Inferior parietal cortex (tissue), 1 donor: ENCODE data around the gene TRPM1.

Source experiments
- DNase-seq: peaks from one replicate; pipeline ENCODE4 v3.0.0-alpha.2; 2016; ENCODE audit errors: extremely low spot score

TRPM1 gene

DNA sequence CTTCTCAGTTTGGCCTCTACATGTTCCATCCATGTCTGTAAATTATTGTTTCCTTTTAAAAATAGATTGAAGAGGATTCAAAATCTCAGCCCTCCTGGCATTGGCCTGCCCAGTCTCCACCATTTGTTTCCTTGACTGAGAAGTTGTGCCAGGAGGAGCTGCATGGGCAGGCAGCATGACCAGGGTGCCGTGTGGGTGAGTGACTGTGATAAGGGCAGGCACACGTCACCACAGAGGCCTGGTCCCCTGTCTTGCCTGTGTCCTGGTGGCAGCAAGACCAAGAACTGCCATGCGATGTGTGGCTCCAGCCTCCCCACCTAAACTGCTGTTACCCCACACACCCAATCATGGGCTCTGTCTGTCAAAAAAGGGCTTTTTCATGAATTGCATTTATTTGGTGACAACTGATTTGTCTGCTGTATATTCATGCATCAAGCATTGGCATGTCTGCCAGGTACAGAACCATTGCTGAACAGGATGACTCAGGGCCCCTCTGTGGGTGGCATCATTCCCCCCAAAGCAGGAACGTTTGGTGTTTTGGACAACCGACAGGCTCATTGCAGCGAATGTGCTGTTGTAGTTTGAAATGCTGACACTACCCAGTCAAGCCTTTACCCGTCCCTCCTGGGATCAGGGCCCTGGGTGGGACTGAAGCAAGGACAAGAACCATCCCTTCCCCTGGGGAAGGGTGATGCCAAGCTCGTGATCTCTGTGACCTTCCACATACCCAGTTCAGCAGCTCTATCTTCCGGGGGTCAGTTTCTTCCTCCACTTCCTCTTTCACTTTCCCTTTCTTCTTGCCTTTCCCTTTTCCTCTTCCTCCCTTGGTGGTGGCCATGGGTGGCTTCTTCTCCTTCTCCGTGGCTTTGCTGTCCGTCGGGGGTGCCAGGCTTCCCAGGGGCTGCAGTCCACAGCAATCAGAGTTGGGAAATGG, 51.6 kb downstream of the TRPM1 start:
- DNase-seq, result no peak

DNA sequence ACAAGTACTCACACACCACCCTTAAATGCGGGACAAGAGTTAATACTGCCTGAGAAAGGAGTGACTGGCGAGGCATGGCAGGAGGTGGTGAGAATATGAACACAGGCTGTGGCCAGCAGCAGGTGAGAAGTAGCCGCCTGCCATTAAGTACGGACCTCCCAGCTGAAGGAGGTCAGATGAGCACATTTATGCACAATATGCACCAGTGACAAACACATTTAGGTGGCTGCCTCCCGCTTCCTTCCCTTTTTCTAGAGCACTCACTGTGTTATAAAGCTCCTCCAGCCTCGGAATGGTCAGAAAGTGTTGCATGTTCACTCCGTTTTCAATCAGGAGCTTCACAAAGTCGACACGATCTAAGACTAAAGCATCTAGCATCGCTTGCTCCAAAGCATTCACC, 52.4 kb downstream of the TRPM1 start:
- DNase-seq, result no peak

DNA sequence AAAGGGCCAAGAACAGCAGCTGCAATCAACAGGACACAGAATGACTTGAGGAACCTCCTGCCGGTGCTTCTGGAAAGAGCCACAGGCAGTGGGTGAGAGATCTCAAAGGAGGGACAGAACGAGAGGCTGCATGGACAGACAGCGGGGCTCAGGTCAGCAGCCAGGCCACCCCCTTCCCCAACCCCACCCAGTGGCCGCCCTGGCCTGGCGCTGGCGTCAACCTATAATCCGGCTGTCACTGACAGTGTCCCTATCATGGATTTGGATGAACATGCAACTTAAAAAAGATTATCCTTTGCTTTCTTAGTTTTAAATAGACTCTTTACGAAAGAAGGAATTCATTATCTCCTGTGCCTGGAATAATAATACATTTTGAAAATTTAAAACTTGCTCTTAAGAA, 54.1 kb downstream of the TRPM1 start:
- DNase-seq, result no peak

DNA sequence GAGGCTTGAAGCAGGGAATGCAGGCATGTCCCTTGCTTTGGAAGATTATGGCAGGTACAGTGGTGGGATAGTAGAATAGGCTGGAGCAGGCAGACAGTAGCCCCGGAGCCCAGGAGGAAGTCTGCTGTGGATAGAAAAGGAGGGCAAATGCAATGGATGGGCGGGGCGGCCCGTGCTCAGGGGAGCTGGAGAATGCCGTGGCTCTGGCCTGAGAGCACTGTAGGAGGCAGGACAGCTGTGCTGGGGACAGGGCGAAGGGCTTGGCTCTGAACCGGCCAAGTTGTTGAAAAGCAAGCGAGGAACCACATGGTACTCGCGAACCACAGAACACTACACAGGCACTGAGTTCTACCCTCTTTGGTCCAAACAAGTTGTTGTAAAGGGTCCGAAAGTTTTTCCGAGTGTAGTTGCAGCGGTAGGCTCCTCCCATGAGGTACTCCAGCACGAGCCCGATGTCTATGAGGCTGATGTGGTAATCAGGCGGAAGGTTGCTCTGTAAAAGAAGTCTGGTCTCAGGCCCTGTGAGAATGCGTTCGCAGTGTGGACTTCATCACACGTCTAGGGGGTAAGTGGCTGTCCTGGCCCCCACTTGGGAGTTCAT, 54.7 kb downstream of the TRPM1 start:
- no peak for DNase-seq

DNA sequence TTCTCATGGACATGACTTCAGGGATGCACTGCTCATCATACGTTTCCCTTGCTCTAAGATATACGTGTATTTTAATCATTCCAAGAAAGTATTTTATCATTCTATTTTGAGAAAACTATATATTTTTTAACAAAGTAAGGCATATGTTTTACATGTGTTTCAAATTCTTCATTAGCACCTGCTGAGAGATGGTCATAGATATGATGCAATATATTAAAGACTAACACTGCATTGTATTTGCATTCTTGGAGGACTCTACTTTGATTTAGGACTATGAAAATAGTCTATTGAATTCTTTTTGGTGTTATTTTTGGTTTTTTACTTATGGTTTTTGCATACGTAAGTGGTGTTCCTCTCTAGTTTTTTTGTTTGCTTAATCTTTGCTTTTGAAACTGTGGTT, 55.9 kb downstream of the TRPM1 start:
- no peak for DNase-seq

DNA sequence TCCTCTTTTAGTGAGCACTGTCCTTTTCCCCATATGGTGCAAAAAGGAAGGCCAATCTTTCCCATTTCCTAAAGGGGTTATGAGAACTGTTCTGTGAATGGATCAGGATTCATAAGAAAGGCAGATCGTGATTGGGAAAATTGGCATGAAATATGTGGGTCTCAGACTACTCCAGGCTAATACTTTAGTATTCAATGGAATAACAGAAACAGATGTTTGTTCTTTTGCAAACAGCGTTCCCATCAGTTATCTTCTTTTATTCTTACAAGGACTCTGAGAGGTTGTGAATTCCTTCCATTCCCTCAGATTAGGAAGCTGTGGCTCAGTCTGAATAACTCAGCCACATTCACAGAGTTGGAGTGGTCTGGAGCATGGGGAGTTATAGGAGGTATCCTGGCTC, 58.8 kb downstream of the TRPM1 start:
- DNase-seq, result no peak

DNA sequence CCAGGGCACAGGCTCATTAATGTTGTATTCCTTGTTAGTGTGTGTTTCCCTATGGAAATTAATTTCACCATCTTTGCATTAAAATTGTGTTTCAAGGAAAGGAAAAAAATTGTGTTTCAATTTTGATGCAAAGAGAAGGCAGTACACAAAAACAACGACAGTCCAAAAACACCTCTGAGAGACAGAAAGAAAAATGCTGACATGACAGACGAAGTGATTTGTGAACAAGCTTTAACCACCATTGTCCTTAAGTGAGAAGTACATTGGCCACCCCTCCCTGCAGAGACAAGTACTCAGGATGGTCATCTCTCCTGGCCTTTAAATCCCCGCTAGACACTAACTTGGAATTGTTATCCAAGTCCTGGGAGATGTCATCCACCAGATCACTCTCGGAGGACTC, 59.9 kb downstream of the TRPM1 start:
- no peak for DNase-seq

DNA sequence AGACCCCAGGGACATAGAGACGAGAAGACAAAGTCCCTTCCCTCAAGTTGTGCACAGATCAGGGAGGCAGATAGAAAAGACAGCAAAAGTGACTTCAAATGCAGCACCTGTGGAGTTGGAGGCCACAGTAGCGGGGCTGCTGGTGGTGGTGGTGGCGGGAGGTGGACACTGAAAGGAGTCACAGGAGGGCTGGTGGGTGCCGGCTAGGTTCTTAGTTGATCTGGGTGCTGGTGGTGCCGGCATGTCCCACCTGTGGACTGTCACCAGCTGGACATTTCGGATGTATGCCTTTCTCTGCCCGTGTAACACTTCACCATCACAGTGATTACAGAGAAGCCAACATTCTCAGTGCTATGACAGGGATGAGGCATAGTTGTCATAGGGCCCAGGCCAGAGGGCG, 60.9 kb downstream of the TRPM1 start:
- DNase-seq, result no peak

DNA sequence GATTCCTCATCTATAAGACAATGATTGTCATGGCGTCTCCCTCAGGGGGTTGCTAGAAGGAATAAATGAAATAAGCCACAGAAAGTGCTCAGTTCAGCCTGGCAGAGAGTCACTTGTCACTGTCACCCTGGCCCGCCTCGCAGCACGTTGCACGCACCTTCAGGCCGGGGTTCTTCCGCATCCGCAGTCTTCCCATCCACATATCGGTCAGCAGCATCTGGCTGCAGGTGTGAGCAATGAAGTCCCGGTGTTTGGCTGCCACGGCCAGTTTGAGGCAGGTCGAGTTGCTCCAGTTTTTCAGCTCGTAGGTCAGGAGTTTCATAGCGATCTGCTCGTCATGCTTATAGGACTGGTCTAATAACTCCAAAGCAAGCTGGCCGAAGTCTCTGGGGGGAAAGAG, 61.6 kb downstream of the TRPM1 start:
- no peak for DNase-seq

DNA sequence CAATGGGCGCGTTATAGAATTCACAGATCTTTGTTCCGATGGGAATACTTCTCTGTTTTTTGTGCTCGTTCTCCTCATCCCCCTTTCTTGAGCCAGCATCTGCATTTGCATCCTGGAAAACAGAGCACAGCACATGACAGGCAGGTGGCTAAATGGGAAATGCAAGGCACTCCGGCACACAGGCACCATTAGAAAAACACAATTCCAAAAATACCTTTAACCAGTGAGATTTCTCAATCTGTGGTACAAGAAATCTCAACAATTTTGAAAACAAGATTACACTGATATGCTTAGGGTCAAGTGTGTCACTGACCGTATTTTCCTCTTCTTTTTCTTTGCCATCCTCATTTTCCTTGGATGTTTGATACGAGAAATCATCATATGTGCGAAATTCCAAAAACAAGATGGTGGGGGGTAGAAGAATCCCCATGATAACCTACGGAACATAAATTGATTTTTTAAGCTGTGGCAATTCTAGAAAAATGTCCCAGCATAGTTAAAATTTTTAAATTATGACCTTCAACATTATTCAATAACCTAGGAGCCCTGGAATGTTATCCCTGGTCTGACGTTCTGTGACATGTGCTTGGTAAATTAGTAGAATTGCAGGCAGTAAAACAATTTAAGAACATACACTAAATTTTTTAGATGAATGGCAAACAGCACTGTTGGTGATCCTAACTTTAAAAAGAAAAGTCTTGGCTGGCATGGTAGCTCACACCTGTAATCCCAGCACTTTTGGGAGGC, 63.6 kb downstream of the TRPM1 start:
- DNase-seq, result no peak

DNA sequence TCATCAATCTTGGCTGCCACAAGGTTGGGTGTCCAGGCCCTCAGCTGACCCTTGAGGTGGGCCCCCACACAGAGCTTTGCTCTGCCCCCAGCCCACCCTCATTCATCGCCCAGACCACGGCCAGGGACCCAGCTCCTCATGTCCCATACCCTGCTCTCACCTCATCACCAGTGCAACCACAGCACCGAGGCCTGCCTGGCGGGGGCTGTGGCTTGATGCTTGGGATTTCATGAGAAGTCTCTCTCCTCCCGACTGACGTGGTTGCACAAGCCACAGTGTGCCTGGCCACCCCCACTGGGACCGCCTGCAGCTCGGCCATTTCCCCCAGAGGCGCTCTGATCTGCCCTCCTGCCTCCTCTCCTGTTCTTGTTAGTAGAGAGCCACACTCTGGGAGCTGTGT, 64.7 kb downstream of the TRPM1 start:
- no peak for DNase-seq

DNA sequence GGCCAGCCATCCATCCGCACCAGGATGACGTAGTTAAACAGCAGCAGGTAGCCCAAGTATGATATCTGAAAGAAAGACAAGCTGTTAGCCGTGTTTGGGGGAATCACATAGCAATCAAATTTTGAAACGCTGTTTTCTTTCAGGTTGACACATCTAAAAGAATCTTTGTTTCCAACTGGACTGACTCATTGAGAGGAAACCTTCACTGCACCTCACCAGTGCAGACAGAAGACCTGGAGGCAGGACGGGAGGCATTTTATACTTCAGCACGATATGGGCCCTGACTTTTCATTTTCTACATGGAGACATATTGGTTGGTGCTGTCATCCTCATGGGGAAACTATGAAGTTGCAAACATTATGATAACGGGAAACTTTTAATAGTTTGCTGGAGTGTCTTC, 65.9 kb downstream of the TRPM1 start:
- no peak for DNase-seq

DNA sequence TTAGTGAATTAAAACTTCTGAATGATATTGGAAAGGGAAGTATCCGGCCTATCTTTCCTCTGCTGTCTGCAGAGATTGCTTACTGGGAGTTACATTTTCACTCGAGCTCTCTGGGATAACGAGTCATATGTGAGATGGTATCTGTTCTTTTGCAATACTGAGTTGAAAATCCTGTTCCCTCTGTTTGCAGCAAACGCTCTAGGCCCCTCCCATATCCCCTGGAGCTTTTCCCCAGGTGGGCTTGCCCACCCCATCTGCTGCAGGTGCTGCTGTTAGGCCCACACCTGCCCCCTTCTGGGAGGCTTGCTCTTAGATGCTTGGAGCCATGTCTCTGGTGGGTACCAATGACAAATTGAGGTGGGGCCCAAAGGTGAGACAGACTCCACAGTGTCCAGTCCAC, 67.4 kb downstream of the TRPM1 start:
- no peak for DNase-seq

DNA sequence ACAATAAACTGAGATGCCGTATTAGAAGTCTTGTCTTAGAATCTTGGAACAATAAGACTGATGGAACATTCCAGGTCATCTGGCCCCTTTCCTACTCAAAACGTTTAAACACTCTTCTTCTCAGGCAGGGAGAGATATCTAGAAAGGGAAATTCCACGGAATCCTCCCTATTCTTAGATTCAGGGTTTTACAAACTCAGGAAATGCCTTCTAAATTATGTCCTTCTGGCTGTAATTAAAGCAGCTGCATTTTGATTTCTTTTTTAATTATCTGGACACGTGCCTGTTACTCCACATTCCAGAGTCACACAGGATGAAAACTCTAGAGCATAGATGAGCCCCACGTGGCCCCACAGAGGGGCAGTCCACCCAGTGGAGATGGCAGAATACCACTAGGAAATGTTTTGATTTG, 68.6 kb downstream of the TRPM1 start:
- DNase-seq, result no peak

DNA sequence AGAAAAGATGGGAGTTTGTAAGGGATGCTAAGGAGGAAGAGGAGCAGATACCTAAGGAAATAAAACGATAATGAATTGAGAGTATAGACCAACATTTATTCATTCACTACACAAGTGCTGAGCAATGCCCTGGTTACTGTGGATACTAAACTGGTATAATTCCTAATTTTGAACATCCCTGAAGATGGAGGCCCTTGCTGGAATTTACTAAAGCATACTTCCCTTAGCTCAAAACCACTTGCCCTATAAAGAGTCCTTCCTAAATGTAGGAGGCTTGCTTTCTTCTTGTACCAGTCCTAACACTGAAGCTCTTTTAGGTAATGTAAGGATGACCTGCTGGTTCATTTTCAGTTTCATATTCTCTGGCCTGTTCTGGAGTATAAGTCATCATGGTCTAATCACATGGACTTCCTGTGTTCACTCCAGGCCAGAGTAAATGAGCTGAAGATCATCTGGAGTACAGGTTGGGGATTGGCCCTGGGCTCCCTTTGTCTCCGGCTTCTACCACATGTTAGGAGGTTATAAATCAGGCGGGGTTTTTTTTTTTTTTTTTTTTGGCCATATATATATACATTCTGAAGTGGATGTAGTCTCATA, 70.0 kb downstream of the TRPM1 start:
- DNase-seq, result no peak

DNA sequence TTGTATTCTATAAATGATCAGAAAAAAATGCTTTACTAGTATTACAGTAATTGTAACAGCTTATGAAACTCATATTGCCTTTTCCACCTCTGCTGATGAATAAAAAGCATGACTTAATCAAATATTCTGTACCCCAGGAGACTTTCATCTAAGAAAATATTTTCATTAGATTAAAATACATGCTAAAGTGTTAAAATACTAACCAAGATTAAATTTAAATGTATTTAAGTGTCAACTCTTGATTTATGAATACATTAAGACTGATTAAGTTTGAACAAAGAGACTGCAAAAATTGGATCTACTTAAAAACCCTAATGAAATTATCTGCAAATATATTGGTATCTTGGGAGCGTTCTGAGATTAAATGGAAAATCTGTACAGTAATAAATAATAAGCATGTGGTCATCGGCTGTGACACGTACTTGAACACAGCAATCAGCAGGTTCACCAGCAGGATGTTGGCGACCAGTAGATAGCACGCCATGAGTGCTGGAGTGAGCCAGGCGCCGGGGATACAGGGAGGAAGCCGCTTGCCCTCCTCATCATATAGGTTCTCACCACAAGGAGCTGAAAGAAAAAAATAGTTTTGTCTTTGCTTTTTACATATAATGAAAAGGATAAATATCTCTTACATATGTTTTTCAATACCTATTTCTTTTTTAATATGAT, 73.5 kb downstream of the TRPM1 start:
- DNase-seq, result no peak

DNA sequence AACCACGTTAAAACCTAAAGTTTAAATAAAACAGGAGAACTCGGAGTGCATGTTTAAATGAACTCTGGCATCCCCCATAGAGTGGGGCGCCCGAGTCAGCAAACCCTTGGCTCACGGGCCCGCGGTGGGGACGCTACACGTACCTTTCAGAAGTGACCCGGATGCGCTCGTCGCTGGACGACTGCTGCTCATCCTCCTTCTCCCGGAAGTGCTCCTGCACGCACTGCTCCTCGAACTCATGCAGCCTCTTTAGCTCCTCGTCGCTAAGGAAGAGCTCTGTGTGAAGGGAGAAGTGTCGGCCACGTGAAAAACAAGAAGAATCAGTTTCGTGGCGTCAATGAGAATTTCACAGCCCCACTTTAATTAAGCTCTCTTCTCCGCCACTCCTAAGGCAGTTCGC, 75.5 kb downstream of the TRPM1 start:
- no peak for DNase-seq

DNA sequence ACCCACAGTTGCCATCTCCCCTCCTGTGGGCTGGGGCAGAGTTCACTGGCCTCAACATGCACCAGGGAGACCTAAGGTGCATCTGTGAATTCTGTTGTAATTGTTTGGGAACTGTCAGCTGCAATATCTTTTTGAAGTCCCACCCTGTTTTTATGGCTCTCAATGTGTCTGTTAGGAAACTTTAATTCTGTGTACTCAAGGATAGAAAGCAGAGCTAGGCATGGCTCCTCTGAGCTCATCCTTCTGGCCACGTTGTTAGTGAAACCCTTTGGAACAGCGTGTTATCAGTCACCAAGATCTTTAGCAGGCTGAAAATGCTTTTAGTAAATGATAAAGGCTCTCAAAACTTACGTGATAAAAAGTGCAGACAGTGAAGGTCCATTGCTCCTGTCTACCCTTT, 76.5 kb downstream of the TRPM1 start:
- DNase-seq, result no peak

DNA sequence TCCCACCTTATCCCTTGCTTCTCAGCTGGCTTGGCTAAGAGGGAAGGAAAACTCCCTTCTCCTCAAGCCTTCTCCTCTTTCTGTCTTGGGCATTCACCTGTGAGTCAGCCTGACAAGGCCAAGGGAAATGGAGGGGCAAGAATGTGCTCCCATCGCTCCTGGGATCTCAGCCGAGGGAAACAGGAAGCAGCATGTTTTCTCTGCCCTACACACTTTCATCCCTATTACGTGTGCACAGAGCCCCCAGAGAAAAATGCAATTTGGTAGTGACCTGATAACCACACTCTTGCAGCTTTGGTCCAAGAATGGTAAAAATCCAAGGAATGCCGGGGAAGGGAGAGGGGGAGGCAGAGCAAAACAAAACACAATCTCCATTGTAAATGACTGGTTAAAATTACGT, 77.2 kb downstream of the TRPM1 start:
- no peak for DNase-seq

DNA sequence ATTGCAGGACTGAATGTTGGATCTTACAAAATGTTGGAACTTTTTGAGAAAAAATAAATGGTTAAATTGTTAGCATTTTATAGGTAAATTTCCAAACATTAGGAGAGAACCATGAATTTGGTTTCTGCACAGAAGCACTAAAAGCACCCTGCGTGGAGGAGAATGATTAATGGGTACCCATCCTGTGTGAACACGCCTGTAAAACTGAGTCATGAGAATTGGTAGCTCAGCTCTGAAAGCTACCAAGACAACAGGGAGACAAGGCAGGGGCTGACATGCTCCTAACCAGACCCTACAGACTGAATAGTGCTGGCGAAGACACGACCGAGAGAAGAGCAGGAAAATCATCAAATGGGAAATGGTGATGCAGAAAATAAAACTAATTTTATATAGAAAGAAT, 77.7 kb downstream of the TRPM1 start:
- no peak for DNase-seq

DNA sequence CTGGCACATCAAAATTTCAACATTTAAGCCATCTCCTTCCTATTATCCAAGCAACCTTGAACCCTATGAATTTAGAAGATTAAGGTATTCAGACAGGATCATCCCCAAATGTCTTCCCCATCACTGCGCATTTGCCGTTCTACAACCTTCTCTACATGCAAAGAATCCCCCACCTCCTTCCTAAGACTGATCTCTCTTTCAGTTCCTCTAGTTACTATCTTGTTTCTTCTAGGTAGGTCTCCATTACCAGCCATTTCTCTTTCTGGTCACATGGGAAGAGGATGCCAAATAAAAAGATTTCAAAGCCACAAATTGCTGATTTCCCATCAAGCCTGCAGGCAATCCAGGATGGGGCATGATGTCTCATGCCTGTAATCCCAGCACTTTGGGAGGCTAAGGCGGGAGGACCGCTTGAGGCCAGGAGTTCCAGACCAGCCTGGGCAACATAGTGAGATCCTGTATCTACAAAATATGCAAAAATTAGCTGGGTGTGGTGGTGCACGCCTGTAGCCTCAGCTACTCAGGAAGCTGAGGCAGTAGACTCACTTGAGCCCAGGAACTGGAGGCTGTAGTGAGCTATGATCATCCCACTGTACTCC, 80.4 kb downstream of the TRPM1 start:
- DNase-seq, result no peak
